ENCODE measurements around the gene DHRSX. TPM values are rescaled to one million over a fixed set of nuclear protein-coding genes. Genes with fewer than 3 reads are reported as not detected.

The DHRSX gene
- total and polyA plus RNA-seq, 2 donors (not counting 3 experiments of a cell fraction or from before 2014, with no cell fraction given): 27.1 to 37.7 TPM

GRCh38 chrX:2340991-2341390, 159.8 kb downstream of the DHRSX start:
- no peaks in the 10 kb centered on the region for H3K9me1 ChIP-seq (replicated peaks; ENCODE audit: control insufficient read depth, extremely low read depth, insufficient read depth, low read length)
- H3K4me3 ChIP-seq (replicated peaks in 1 of 3; ENCODE audit: insufficient read depth in 1 of 3, low read depth in 1 of 3, low read length in 3 of 3): no peak overlapping the region
- no peaks in the 10 kb centered on the region for H3K79me2 ChIP-seq (ENCODE audit: control insufficient read depth, insufficient read depth, low read length)
- DNase-seq (ENCODE audit: low read depth, low spot score) (no peak), FAIRE-seq (no peak)
- TF ChIP-seq POLR2AphosphoS5 (IDR thresholded peaks at IDR 0.05; ENCODE audit: insufficient read depth, low read depth, low read length) (no peak), GATA2 (IDR thresholded peaks at IDR 0.05; ENCODE audit: insufficient read depth, insufficient read length, low read depth, low read length) (no peak), MYC (IDR thresholded peaks at IDR 0.05; ENCODE audit: low read depth, low read length) (no peak), JUN (IDR thresholded peaks at IDR 0.05; ENCODE audit: borderline replicate concordance, insufficient read depth, insufficient read length, low read depth) (no peak), FOS (IDR thresholded peaks at IDR 0.05; ENCODE audit: borderline replicate concordance, insufficient read depth, low read length) (no peak), POLR2A (IDR thresholded peaks at IDR 0.05; ENCODE audit: low read depth, low read length) (no peak)
- no peaks in the 10 kb centered on the region for H4K20me1 ChIP-seq (replicated peaks; ENCODE audit: control insufficient read depth, extremely low read depth, insufficient read depth, low read length)
- H3K4me1 ChIP-seq (ENCODE audit: control insufficient read depth, extremely low read depth, insufficient read depth, low read length): no peaks in the 10 kb centered on the region
- no peak overlapping the region for H3K9ac ChIP-seq (replicated peaks; ENCODE audit: extremely low read depth, insufficient read depth, low read length)
- H3K4me2 ChIP-seq (ENCODE audit: insufficient read depth, low read length): no peak overlapping the region
- H3K27me3 ChIP-seq (ENCODE audit: control insufficient read depth in 2 of 2, insufficient read depth in 2 of 2, low read length in 2 of 2): no peaks in the 10 kb centered on the region
- no TSS peak for BruUV-seq (replicated peaks)
- no peaks in the 10 kb centered on the region for H3K9me3 ChIP-seq (replicated peaks; ENCODE audit: control insufficient read depth, insufficient read depth, low read length)
- no peak overlapping the region for H2AFZ ChIP-seq (ENCODE audit: low read depth, low read length)
- ChIA-PET POLR2A (no interaction called here), CTCF (no interaction called here)
- no peak overlapping the region for H3K27ac ChIP-seq (ENCODE audit: insufficient read depth, low read depth, low read length)
- no peaks in the 10 kb centered on the region for H3K36me3 ChIP-seq (ENCODE audit: control insufficient read depth in 2 of 2, extremely low read depth in 1 of 2, insufficient read depth in 2 of 2, low read length in 2 of 2)
- intact Hi-C loops (cut with micrococcal nuclease): no loop called here
- dilution Hi-C loops (cut with MboI; ENCODE audit: extremely low pct_ligation_motif_present, low sequenced_read_pairs): no loop called here

- Histone ChIP-seq H3K79me2 (ENCODE audit: control insufficient read depth, insufficient read depth, low read length) (no peaks in the 10 kb centered on the region), H3K9me1 (replicated peaks; ENCODE audit: control insufficient read depth, extremely low read depth, insufficient read depth, low read length) (no peaks in the 10 kb centered on the region), H3K4me1 (ENCODE audit: control insufficient read depth, extremely low read depth, insufficient read depth, low read length) (no peaks in the 10 kb centered on the region), H4K20me1 (replicated peaks; ENCODE audit: control insufficient read depth, extremely low read depth, insufficient read depth, low read length) (no peaks in the 10 kb centered on the region), H3K4me3 (replicated peaks in 1 of 3; ENCODE audit: insufficient read depth in 1 of 3, low read depth in 1 of 3, low read length in 3 of 3) (no peak overlapping the region), H3K27ac (ENCODE audit: insufficient read depth, low read depth, low read length) (no peak overlapping the region), H3K4me2 (ENCODE audit: insufficient read depth, low read length) (no peak overlapping the region), H3K9me3 (replicated peaks; ENCODE audit: control insufficient read depth, insufficient read depth, low read length) (no peaks in the 10 kb centered on the region), H3K27me3 (ENCODE audit: control insufficient read depth in 2 of 2, insufficient read depth in 2 of 2, low read length in 2 of 2) (no peaks in the 10 kb centered on the region), H3K36me3 (ENCODE audit: control insufficient read depth in 2 of 2, extremely low read depth in 1 of 2, insufficient read depth in 2 of 2, low read length in 2 of 2) (no peaks in the 10 kb centered on the region), H3K9ac (replicated peaks; ENCODE audit: extremely low read depth, insufficient read depth, low read length) (no peak overlapping the region), H2AFZ (ENCODE audit: low read depth, low read length) (no peak overlapping the region)
- intact Hi-C loops (cut with micrococcal nuclease): no loop called here
- ChIA-PET CTCF (no interaction called here), POLR2A (no interaction called here)
- TF ChIP-seq JUN (IDR thresholded peaks at IDR 0.05; ENCODE audit: borderline replicate concordance, insufficient read depth, insufficient read length, low read depth): no peak
- TF ChIP-seq POLR2AphosphoS5 (IDR thresholded peaks at IDR 0.05; ENCODE audit: insufficient read depth, low read depth, low read length): no peak
- TF ChIP-seq, protein P1, sequence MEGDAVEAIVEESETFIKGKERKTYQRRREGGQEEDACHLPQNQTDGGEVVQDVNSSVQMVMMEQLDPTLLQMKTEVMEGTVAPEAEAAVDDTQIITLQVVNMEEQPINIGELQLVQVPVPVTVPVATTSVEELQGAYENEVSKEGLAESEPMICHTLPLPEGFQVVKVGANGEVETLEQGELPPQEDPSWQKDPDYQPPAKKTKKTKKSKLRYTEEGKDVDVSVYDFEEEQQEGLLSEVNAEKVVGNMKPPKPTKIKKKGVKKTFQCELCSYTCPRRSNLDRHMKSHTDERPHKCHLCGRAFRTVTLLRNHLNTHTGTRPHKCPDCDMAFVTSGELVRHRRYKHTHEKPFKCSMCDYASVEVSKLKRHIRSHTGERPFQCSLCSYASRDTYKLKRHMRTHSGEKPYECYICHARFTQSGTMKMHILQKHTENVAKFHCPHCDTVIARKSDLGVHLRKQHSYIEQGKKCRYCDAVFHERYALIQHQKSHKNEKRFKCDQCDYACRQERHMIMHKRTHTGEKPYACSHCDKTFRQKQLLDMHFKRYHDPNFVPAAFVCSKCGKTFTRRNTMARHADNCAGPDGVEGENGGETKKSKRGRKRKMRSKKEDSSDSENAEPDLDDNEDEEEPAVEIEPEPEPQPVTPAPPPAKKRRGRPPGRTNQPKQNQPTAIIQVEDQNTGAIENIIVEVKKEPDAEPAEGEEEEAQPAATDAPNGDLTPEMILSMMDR (IDR thresholded peaks at IDR 0.05; ENCODE audit: extremely low read depth in 1 of 2, insufficient read depth in 1 of 2, low read depth in 1 of 2, low read length in 2 of 2): no peak
- TF ChIP-seq MYC (IDR thresholded peaks at IDR 0.05; ENCODE audit: low read depth, low read length): no peak
- no peak for TF ChIP-seq EZH2 (IDR thresholded peaks at IDR 0.05; ENCODE audit: borderline replicate concordance, low read depth, low read length, severe bottlenecking)
- TF ChIP-seq GATA2 (IDR thresholded peaks at IDR 0.05; ENCODE audit: insufficient read depth, insufficient read length, low read depth, low read length): no peak
- no peak for TF ChIP-seq MAX (IDR thresholded peaks at IDR 0.05; ENCODE audit: insufficient read depth, insufficient read length)
- TF ChIP-seq FOS (IDR thresholded peaks at IDR 0.05; ENCODE audit: borderline replicate concordance, insufficient read depth, low read length): no peak
- no peak for TF ChIP-seq POLR2A (IDR thresholded peaks at IDR 0.05; ENCODE audit: low read depth, low read length)
- BruUV-seq (replicated peaks): no TSS peak
- FAIRE-seq (no peak), DNase-seq (ENCODE audit: low read depth, low spot score) (no peak)
- dilution Hi-C loops (cut with MboI; ENCODE audit: extremely low pct_ligation_motif_present, low sequenced_read_pairs): no loop called here
Observed at GRCh38 chrX:2336181-2336580, 164.6 kb downstream of the DHRSX start.

All from endothelial cell of umbilical vein (primary cell).